Measurements from ENCODE around the gene NPLOC4.

GRCh38 chr17:81568416-81568815, 68.5 kb downstream of the NPLOC4 start:
- TF ChIP-seq CTCF (IDR thresholded peaks at IDR 0.05; ENCODE audit: low read depth, low read length, missing input control) (no peak), EGR1 (IDR thresholded peaks at IDR 0.05; ENCODE audit: low read depth in 2 of 2) (no peak), REST (IDR thresholded peaks at IDR 0.05) (no peak), GABPA (IDR thresholded peaks at IDR 0.05 in 1 of 2, conservative IDR thresholded peaks at IDR 0.05 in 1 of 2) (no peak), YY1 (IDR thresholded peaks at IDR 0.05) (no peak), ATF3 (IDR thresholded peaks at IDR 0.05) (no peak), RAD21 (IDR thresholded peaks at IDR 0.05) (no peak), MAX (IDR thresholded peaks at IDR 0.05) (no peak), ZBTB33 (IDR thresholded peaks at IDR 0.05) (no peak), TAF1 (conservative IDR thresholded peaks at IDR 0.05) (no peak), NR2F2 (IDR thresholded peaks at IDR 0.05) (no peak), JUND (IDR thresholded peaks at IDR 0.05) (no peak), SP1 (IDR thresholded peaks at IDR 0.05) (no peak), FOXA1 (IDR thresholded peaks at IDR 0.05) (no peak)
